DND-41 (cell line): Measurements from ENCODE around the gene SUV39H1.
"Not testable (repeated sequence)": the region's sequence is repeated elsewhere in the genome, so short reads cannot be mapped to it uniquely, and the experiment has no call there.

Source experiments
- EZH2 ChIP-seq: IDR thresholded peaks from 3 replicates; pipeline ENCODE4 v1.6.1; 2012; ENCODE audit warnings: borderline replicate concordance, low read depth, mild to moderate bottlenecking, moderate library complexity, low read length, inconsistent platforms; ENCODE audit not compliant: severe bottlenecking
- TF ChIP-seq, protein P1 (sequence below): IDR thresholded peaks from 2 replicates; pipeline ENCODE4 v1.5.1; 2012; ENCODE audit warnings: borderline replicate concordance, low read length, moderate library complexity, mild to moderate bottlenecking; ENCODE audit not compliant: poor library complexity, severe bottlenecking; ENCODE audit errors: extremely low read depth

- TF ChIP-seq, protein P1, sequence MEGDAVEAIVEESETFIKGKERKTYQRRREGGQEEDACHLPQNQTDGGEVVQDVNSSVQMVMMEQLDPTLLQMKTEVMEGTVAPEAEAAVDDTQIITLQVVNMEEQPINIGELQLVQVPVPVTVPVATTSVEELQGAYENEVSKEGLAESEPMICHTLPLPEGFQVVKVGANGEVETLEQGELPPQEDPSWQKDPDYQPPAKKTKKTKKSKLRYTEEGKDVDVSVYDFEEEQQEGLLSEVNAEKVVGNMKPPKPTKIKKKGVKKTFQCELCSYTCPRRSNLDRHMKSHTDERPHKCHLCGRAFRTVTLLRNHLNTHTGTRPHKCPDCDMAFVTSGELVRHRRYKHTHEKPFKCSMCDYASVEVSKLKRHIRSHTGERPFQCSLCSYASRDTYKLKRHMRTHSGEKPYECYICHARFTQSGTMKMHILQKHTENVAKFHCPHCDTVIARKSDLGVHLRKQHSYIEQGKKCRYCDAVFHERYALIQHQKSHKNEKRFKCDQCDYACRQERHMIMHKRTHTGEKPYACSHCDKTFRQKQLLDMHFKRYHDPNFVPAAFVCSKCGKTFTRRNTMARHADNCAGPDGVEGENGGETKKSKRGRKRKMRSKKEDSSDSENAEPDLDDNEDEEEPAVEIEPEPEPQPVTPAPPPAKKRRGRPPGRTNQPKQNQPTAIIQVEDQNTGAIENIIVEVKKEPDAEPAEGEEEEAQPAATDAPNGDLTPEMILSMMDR, result not testable (repeated sequence)
- not testable (repeated sequence) for TF ChIP-seq EZH2
Measured at GRCh38 chrX:48680925-48681324, 15.6 kb upstream of the SUV39H1 start.
